SK-N-MC (cell line): ENCODE results near the gene PCK2.

Source experiments
- EZH2 ChIP-seq: fragments of 200-600 bp; sonication (generic); IDR thresholded peaks from one replicate; pipeline ENCODE4 v1.6.1; 2017; ENCODE audit warnings: antibody characterized with exemption
- FOXP2 ChIP-seq: optimal IDR thresholded peaks from 2 replicates; pipeline ENCODE3; 2011; ENCODE audit warnings: mild to moderate bottlenecking, moderate library complexity; ENCODE audit not compliant: insufficient read depth; ENCODE audit errors: extremely low read length, control extremely low read depth
- POLR2AphosphoS5 ChIP-seq: IDR thresholded peaks from 2 replicates; pipeline ENCODE4 v1.6.1; 2012; ENCODE audit warnings: mild to moderate bottlenecking, low read depth, low read length, borderline replicate concordance

- TF ChIP-seq POLR2AphosphoS5 (no peak), EZH2 (no peak), FOXP2 (no peak)
These were observed 1.4 kb downstream of the PCK2 start for GRCh38 chr14:24095271-24096068.
